H9 (cell line): ENCODE data around the gene CCAR1. TPM values are rescaled to one million over a fixed set of nuclear protein-coding genes. Genes with fewer than 3 reads are reported as not detected.

Experiments used
- DNase-seq: peaks from one replicate; pipeline ENCODE4 v3.0.0-alpha.2; 2017
- H2AFZ ChIP-seq: one replicate; pipeline ENCODE4 v1.6.1; 2013; ENCODE audit warnings: mild to moderate bottlenecking, low read length, control low read depth, moderate library complexity
- H2AK5ac ChIP-seq: 2 replicates; pipeline ENCODE4 v1.6.1; 2013; ENCODE audit warnings: low read length, control low read depth, mixed read lengths; ENCODE audit not compliant: insufficient read length
- H2BK120ac ChIP-seq: one replicate; pipeline ENCODE4 v1.6.1; 2013; ENCODE audit warnings: low read depth, mild to moderate bottlenecking, low read length, control low read depth, inconsistent platforms; ENCODE audit not compliant: poor library complexity, severe bottlenecking
- H2BK12ac ChIP-seq: 2 replicates; pipeline ENCODE4 v1.6.1; 2013; ENCODE audit warnings: low read length, control low read depth, mixed read lengths, low read depth; ENCODE audit not compliant: insufficient read length
- H2BK15ac ChIP-seq: 2 replicates; pipeline ENCODE4 v1.6.1; 2013; ENCODE audit warnings: low read depth, low read length, control low read depth
- H2BK20ac ChIP-seq: one replicate; pipeline ENCODE4 v1.6.1; 2013; ENCODE audit warnings: low read depth, mild to moderate bottlenecking, low read length, control low read depth, inconsistent platforms; ENCODE audit not compliant: poor library complexity, severe bottlenecking
- H2BK5ac ChIP-seq: 2 replicates; pipeline ENCODE4 v1.6.1; 2013; ENCODE audit warnings: low read length, control low read depth, mixed read lengths; ENCODE audit not compliant: insufficient read length
- H3K14ac ChIP-seq: 2 replicates; pipeline ENCODE4 v1.6.1; 2013; ENCODE audit warnings: low read length, control low read depth; ENCODE audit not compliant: insufficient read depth
- H3K18ac ChIP-seq: 2 replicates; pipeline ENCODE4 v1.6.1; 2013; ENCODE audit warnings: low read depth, mild to moderate bottlenecking, mixed read lengths, low read length, control low read depth; ENCODE audit not compliant: insufficient read length
- H3K23ac ChIP-seq: 2 replicates; pipeline ENCODE4 v1.6.1; 2013; ENCODE audit warnings: low read length, control low read depth, mixed read lengths, low read depth; ENCODE audit not compliant: insufficient read length
- H3K23me2 ChIP-seq: 2 replicates; pipeline ENCODE4 v1.6.1; 2013; ENCODE audit warnings: low read depth, mild to moderate bottlenecking, mixed read lengths, low read length, control low read depth; ENCODE audit not compliant: insufficient read length, poor library complexity, severe bottlenecking
- H3K27ac ChIP-seq: 2 replicates; pipeline ENCODE4 v1.5.1; 2013; ENCODE audit warnings: low read length, control low read depth, mixed read lengths, low read depth; ENCODE audit not compliant: insufficient read length
- H3K27me3 ChIP-seq: 2 replicates; pipeline ENCODE4 v1.6.1; 2013; ENCODE audit warnings: low read length, control low read depth, inconsistent platforms; ENCODE audit not compliant: insufficient read depth
- H3K4ac ChIP-seq: 2 replicates; pipeline ENCODE4 v1.6.1; 2013; ENCODE audit warnings: low read depth, mild to moderate bottlenecking, control low read depth, inconsistent platforms, low read length, moderate library complexity
- H3K4me1 ChIP-seq: 2 replicates; pipeline ENCODE4 v1.6.1; 2013; ENCODE audit warnings: low read length, control low read depth, inconsistent platforms; ENCODE audit not compliant: insufficient read depth
- H3K4me2 ChIP-seq: 2 replicates; pipeline ENCODE4 v1.6.1; 2013; ENCODE audit warnings: low read length, control low read depth, mixed read lengths; ENCODE audit not compliant: insufficient read length, insufficient read depth
- H3K56ac ChIP-seq: 2 replicates; pipeline ENCODE4 v1.6.1; 2013; ENCODE audit warnings: low read depth, mild to moderate bottlenecking, mixed read lengths, low read length, control low read depth; ENCODE audit not compliant: insufficient read length
- H3K79me1 ChIP-seq: 2 replicates; pipeline ENCODE4 v1.6.1; 2013; ENCODE audit warnings: low read depth, mild to moderate bottlenecking, moderate library complexity, low read length, control low read depth, inconsistent platforms; ENCODE audit not compliant: insufficient read depth, poor library complexity, severe bottlenecking
- H3K79me2 ChIP-seq: 2 replicates; pipeline ENCODE4 v1.6.1; 2013; ENCODE audit warnings: low read length, control low read depth, inconsistent platforms; ENCODE audit not compliant: insufficient read depth
- H3K9ac ChIP-seq: 2 replicates; pipeline ENCODE4 v1.6.1; 2013; ENCODE audit warnings: low read length, control low read depth, mixed read lengths; ENCODE audit not compliant: insufficient read length; ENCODE audit errors: extremely low read depth
- H3K9me3 ChIP-seq: one replicate; pipeline ENCODE4 v1.6.1; 2013; ENCODE audit warnings: low read depth, low read length, inconsistent platforms; ENCODE audit not compliant: control insufficient read depth
- H3T11ph ChIP-seq: one replicate; pipeline ENCODE4 v1.6.1; 2013; ENCODE audit warnings: mild to moderate bottlenecking, low read length, control low read depth, inconsistent platforms
- H4K20me1 ChIP-seq: one replicate; pipeline ENCODE4 v1.6.1; 2013; ENCODE audit not compliant: control insufficient read depth, insufficient read length, insufficient read depth
- H4K5ac ChIP-seq: 2 replicates; pipeline ENCODE4 v1.6.1; 2013; ENCODE audit warnings: low read depth, mild to moderate bottlenecking, mixed read lengths, low read length, control low read depth; ENCODE audit not compliant: insufficient read length
- H4K8ac ChIP-seq: replicated peaks from 2 replicates; pipeline ENCODE4 v1.6.1; 2013; ENCODE audit warnings: low read length, control low read depth, mixed read lengths, low read depth; ENCODE audit not compliant: insufficient read length
- H4K91ac ChIP-seq: 2 replicates; pipeline ENCODE4 v1.6.1; 2013; ENCODE audit warnings: low read depth, mild to moderate bottlenecking, moderate library complexity, mixed read lengths, low read length, control low read depth; ENCODE audit not compliant: insufficient read length
- H3K27ac Mint-ChIP-seq, 3 experiments: 2 replicates in 2 of 3; 3 replicates in 1 of 3; pipeline ENCODE4 v1.8.0; 2020 to 2021; ENCODE audit warnings: mixed read lengths in 3 of 3, mild to moderate bottlenecking in 1 of 3, moderate library complexity in 1 of 3
- H3K27me3 Mint-ChIP-seq: 2 replicates; pipeline ENCODE4 v1.8.0; 2021; ENCODE audit warnings: low read depth, mild to moderate bottlenecking, moderate library complexity, mixed read lengths
- H3K36me3 Mint-ChIP-seq, 3 experiments: 2 replicates in 2 of 3; 3 replicates in 1 of 3; pipeline ENCODE4 v1.8.0; 2020 to 2021; ENCODE audit warnings: low read depth in 3 of 3, mixed read lengths in 3 of 3; ENCODE audit not compliant: insufficient read depth in 1 of 3
- H3K4me1 Mint-ChIP-seq, 2 experiments: 2 replicates each; pipeline ENCODE4 v1.8.0; 2020; ENCODE audit warnings: mixed read lengths in 2 of 2
- H3K4me3 Mint-ChIP-seq, 2 experiments: 2 replicates in 1 of 2; 3 replicates in 1 of 2; pipeline ENCODE4 v1.8.0; 2020 to 2021; ENCODE audit warnings: mild to moderate bottlenecking in 2 of 2, mixed read lengths in 2 of 2, moderate library complexity in 1 of 2
- H3K9me3 Mint-ChIP-seq, 2 experiments: 2 replicates in 1 of 2; 3 replicates in 1 of 2; pipeline ENCODE4 v1.8.0; 2020; ENCODE audit warnings: mild to moderate bottlenecking in 2 of 2, mixed read lengths in 2 of 2, moderate library complexity in 1 of 2
- WGBS: extraction: QIAGEN DNeasy Blood & Tissue Kit; methylation state at CpG from one replicate; pipeline ENCODE4 v1.1.7; 2013; ENCODE audit warnings: missing lambda C conversion rate, low lambda C conversion rate, mixed read lengths; ENCODE audit not compliant: insufficient read length; ENCODE audit errors: extremely low coverage; 5-methylcytosine and 5-hydroxymethylcytosine counted together
- total RNA-seq: library from RNA; stranded (reverse); gene quantifications from 2 replicates; pipeline ENCODE4 v1.2.1, GENCODE V29; 2021
- TF ChIP-seq, protein P1 (sequence below): fragments of 200-600 bp; sonication (generic); conservative IDR thresholded peaks from 3 replicates; pipeline ENCODE4 v1.8.0; 2021; ENCODE audit warnings: antibody characterized with exemption, mild to moderate bottlenecking

The CCAR1 gene
- total RNA-seq, 1 experiment from 2014 or later = 118 TPM

DNA sequence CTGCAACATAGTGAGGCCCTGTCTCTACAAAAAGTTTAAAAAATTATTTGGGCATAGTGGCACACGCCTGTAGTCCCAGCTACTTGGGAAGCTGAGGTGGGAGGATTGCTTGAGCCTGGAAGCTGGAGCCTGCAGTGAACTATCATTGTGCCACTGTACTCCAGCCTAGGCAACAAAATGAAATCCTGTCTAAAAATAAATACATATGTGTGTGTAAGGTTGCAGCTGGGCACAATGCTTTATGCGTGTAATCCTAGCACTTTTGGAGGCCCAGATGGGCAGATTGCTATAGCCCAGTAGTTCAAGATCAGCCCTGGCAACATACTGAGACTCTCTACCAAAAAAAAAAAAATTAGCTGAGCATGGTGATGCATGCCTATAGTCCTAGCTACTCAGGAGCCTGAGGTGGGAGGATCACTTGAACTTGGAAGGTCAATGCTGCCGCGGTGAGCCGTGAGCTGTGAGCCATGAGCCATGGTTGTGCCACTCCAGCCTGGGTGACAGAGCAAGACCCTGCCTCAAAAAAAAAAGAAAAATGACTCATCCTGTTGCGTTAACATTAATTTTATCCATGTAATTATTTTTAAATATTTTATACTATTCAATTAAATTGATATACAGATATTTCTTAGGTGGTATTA is 38.3 kb downstream of the CCAR1 start:
- peaks cover 38 to 82% (median 82%) of the 10 kb centered on the region in 3 experiments; a peak in 6 of 7 replicates for H3K36me3 Mint-ChIP-seq
- Histone ChIP-seq H3K56ac (no peak overlapping the region), H2BK120ac (no peak overlapping the region), H3K18ac (no peak overlapping the region), H2AK5ac (no peak overlapping the region), H2BK5ac (no peak overlapping the region), H2BK15ac (no peak overlapping the region), H3K4me2 (no peak overlapping the region), H4K91ac (no peak overlapping the region), H2AFZ (no peak overlapping the region), H3K14ac (no peak overlapping the region), H3K4ac (no peak overlapping the region), H3K4me1 (no peaks in the 10 kb centered on the region), H4K8ac (no peak overlapping the region), H2BK12ac (no peak overlapping the region), H4K20me1 (no peaks in the 10 kb centered on the region), H3K23ac (no peak overlapping the region), H3T11ph (no peak overlapping the region), H3K27me3 (no peaks in the 10 kb centered on the region), H3K23me2 (no peaks in the 10 kb centered on the region), H3K9ac (no peak overlapping the region), H2BK20ac (no peak overlapping the region), H3K79me2 (0 out of 2 replicates have a peak, but pooled peaks cover 2% of the 10 kb centered on the region), H3K79me1 (no peaks in the 10 kb centered on the region), H4K5ac (no peak overlapping the region), H3K27ac (no peak overlapping the region), H3K9me3 (no peaks in the 10 kb centered on the region)
- TF ChIP-seq, protein P1, sequence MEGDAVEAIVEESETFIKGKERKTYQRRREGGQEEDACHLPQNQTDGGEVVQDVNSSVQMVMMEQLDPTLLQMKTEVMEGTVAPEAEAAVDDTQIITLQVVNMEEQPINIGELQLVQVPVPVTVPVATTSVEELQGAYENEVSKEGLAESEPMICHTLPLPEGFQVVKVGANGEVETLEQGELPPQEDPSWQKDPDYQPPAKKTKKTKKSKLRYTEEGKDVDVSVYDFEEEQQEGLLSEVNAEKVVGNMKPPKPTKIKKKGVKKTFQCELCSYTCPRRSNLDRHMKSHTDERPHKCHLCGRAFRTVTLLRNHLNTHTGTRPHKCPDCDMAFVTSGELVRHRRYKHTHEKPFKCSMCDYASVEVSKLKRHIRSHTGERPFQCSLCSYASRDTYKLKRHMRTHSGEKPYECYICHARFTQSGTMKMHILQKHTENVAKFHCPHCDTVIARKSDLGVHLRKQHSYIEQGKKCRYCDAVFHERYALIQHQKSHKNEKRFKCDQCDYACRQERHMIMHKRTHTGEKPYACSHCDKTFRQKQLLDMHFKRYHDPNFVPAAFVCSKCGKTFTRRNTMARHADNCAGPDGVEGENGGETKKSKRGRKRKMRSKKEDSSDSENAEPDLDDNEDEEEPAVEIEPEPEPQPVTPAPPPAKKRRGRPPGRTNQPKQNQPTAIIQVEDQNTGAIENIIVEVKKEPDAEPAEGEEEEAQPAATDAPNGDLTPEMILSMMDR = no peak
- H3K27ac Mint-ChIP-seq = peak overlapping the region in 1 of 3 experiments; percentile 49; a peak in 1 of 7 replicates
- WGBS = no CpG with 5 or more reads among the region's 6 CpGs
- no peaks in the 10 kb centered on the region for H3K4me1 Mint-ChIP-seq
- H3K27me3 Mint-ChIP-seq = no peaks in the 10 kb centered on the region
- H3K9me3 Mint-ChIP-seq = no peaks in the 10 kb centered on the region
- H3K4me3 Mint-ChIP-seq = no peak overlapping the region
- no peak for DNase-seq
